AG04450 (cell line): Measurements from ENCODE around the gene PAMR1. TPM values are rescaled to one million over a fixed set of nuclear protein-coding genes. Genes with fewer than 3 reads are reported as not detected.
A peak's percentile ranks its signal among the peaks of the same experiment; 100 is the strongest.

Experiments
- CTCF ChIA-PET: fragments of 300-600, 350-600 bp; formaldehyde crosslinking; extraction: SDS; loops from one replicate; lab custom pipeline; 2022; ENCODE audit warnings: antibody characterized with exemption, inconsistent platforms; lab: Charles Lee
- POLR2A ChIA-PET: fragments of 350-600 bp; formaldehyde crosslinking; extraction: SDS; loops from one replicate; lab custom pipeline; 2021; ENCODE audit warnings: antibody characterized with exemption, inconsistent platforms; lab: Yijun Ruan, JAX
- DNase-seq: peaks from one replicate; pipeline ENCODE4 v3.0.0-alpha.2; 2011; ENCODE audit warnings: low read depth, low spot score
- H3K27ac ChIP-seq: one replicate; pipeline ENCODE4 v1.5.1; 2012; ENCODE audit warnings: low read depth, low read length, control low read depth
- H3K27me3 ChIP-seq: one replicate; pipeline ENCODE4 v1.6.0; 2012; ENCODE audit warnings: low read length; ENCODE audit not compliant: control insufficient read depth, insufficient read depth
- H3K4me3 ChIP-seq: 2 replicates; pipeline ENCODE4 v1.5.1; 2011; ENCODE audit warnings: mild to moderate bottlenecking, low read depth, low read length, control low read depth
- H3K9me3 ChIP-seq: 2 replicates; pipeline ENCODE4 v1.5.1; 2012; ENCODE audit warnings: low read length; ENCODE audit not compliant: control insufficient read depth, insufficient read depth
- CTCF ChIP-seq: IDR thresholded peaks from 2 replicates; pipeline ENCODE4 v1.5.1; 2011; ENCODE audit warnings: low read depth, low read length, control low read depth, inconsistent platforms
- polyA plus RNA-seq: library from polyadenylated mRNA; depleted of rRNA; stranded (reverse); fragments of >200 nt; gene quantifications from 2 replicates; pipeline ENCODE4 v1.2.3, GENCODE V29; 2011

The PAMR1 gene
- polyA plus RNA-seq, 1 experiment: 215 TPM

DNA sequence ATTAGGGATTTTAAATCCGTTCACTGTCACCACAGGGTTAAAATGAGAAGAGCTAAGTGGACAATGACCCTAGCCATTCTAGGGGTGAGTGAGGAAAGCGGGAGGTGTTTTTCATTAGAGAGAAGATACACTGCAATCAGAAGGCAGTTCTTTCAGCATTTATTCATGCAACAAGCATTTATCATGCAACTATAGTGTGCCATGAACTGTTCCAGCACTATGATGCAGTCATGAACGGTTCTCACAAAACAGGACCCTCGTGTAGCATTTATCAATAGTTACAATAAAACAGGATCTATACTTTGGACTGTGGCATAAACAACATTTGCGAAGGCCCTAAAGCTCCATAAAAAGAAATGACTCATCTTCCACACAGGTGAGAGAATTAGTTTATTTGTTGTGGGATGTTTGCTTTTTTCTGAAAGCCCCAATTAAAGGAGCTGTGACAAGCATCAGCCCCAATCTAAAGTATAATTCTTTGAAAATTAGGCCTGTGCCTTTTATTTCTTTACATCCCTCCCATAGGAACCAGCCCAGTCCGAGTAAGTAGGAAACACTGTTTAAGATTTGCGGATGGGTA lies 51.5 kb downstream of the PAMR1 start:
- Histone ChIP-seq H3K27ac (no peak overlapping the region), H3K9me3 (no peaks in the 10 kb centered on the region), H3K27me3 (no peaks in the 10 kb centered on the region), H3K4me3 (no peak overlapping the region)
- ChIA-PET POLR2A (no interaction called here), CTCF (interaction anchor here (1.0 kb wide), 1 partner anchor 348 kb away, joined by 3 read pairs; no protein-coding TSS in a partner anchor)
- no peak for TF ChIP-seq CTCF
- DNase-seq: no peak

GRCh38 chr11:35470616-35471015 lies 54.8 kb downstream of the PAMR1 start:
- no peak overlapping the region for H3K4me3 ChIP-seq
- no peak for DNase-seq
- POLR2A ChIA-PET: no interaction called here
- no peaks in the 10 kb centered on the region for H3K27me3 ChIP-seq
- TF ChIP-seq CTCF: no peak
- H3K9me3 ChIP-seq: no peaks in the 10 kb centered on the region
- CTCF ChIA-PET: interaction anchor here (1.4 kb wide), 1 partner anchor 351 kb away, joined by 3 read pairs; no protein-coding TSS in a partner anchor
- no peak overlapping the region for H3K27ac ChIP-seq

- CTCF ChIA-PET: interaction anchor here (1.1 kb wide), 1 partner anchor 19 kb away, joined by 3 read pairs; no protein-coding TSS in a partner anchor
- POLR2A ChIA-PET: no interaction called here
- Histone ChIP-seq H3K9me3 (no peaks in the 10 kb centered on the region), H3K4me3 (no peak overlapping the region), H3K27me3 (no peaks in the 10 kb centered on the region), H3K27ac (no peak overlapping the region)
- TF ChIP-seq CTCF: no peak
- no peak for DNase-seq
These were observed 59.4 kb downstream of the PAMR1 start for GRCh38 chr11:35466058-35466457.

DNA sequence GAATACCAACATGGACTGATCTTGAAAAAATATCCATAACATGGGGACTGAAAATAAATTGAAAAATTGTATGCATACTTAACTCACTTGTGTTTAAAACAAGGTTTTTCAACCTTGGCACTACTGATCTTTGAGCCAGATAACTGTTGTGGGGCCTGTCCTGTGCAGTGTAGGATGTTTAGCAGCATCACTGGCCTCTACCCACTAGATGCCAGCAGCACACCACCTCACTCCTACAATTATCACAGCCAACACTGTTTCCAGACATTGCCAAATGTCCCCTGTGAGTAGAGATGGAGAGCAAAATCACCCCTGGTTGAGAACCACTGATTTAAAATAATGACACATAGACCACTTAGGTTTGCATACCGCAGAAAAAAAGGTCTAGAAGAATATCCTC lies 61.1 kb downstream of the PAMR1 start:
- DNase-seq: no peak
- no peaks in the 10 kb centered on the region for H3K9me3 ChIP-seq
- ChIA-PET POLR2A (no interaction called here), CTCF (interaction anchor here (0.8 to 0.9 kb wide), 2 partner anchors 21 to 22 kb away, joined by 3 to 4 read pairs; no protein-coding TSS in a partner anchor)
- H3K27ac ChIP-seq: no peak overlapping the region
- peak; percentile 32 for TF ChIP-seq CTCF
- no peaks in the 10 kb centered on the region for H3K27me3 ChIP-seq
- no peak overlapping the region for H3K4me3 ChIP-seq

GRCh38 chr11:35463331-35463751 lies 62.1 kb downstream of the PAMR1 start:
- Histone ChIP-seq H3K27ac (no peak overlapping the region), H3K4me3 (no peak overlapping the region), H3K27me3 (no peaks in the 10 kb centered on the region), H3K9me3 (no peaks in the 10 kb centered on the region)
- ChIA-PET CTCF (interaction anchor here (0.7 to 0.9 kb wide), 2 partner anchors 23 to 359 kb away, joined by 3 to 4 read pairs; no protein-coding TSS in a partner anchor), POLR2A (no interaction called here)
- DNase-seq: no peak
- TF ChIP-seq CTCF: no peak
